RCC 7860 (cell line): Measurements from ENCODE around the gene RABGAP1.

Experiments
- DNase-seq: peaks from one replicate; pipeline ENCODE4 v3.0.0-alpha.2; 2015; ENCODE audit warnings: low spot score
- FAIRE-seq: peaks from 2 replicates; lab custom pipeline; 2012; peaks lifted over from hg19 to GRCh38; lab: Jason Lieb, UNC

The RABGAP1 gene

GRCh38 chr9:123007269-123007668 is 66.4 kb downstream of the RABGAP1 start:
- FAIRE-seq (no peak), DNase-seq (no peak)

- DNase-seq, result no peak
- no peak for FAIRE-seq
Measured at GRCh38 chr9:123008909-123009308, 68.1 kb downstream of the RABGAP1 start.

GRCh38 chr9:123011380-123011779 is 70.6 kb downstream of the RABGAP1 start:
- no peak for FAIRE-seq
- no peak for DNase-seq

- DNase-seq, result no peak
- no peak for FAIRE-seq
Measured at GRCh38 chr9:123011878-123012528, 71.2 kb downstream of the RABGAP1 start.

- no peak for FAIRE-seq
Measured at GRCh38 chr9:123016631-123017030, 75.8 kb downstream of the RABGAP1 start.

GRCh38 chr9:123020796-123021195 is 80.0 kb downstream of the RABGAP1 start:
- no peak for FAIRE-seq
- no peak for DNase-seq

More at GRCh38 chr9:123016631-123017030, 75.8 kb downstream of the RABGAP1 start:
- DNase-seq, result no peak

GRCh38 chr9:123026425-123026824 is 85.6 kb downstream of the RABGAP1 start:
- FAIRE-seq (no peak), DNase-seq (no peak)

- FAIRE-seq, result no peak
Measured at GRCh38 chr9:123027517-123027916, 86.7 kb downstream of the RABGAP1 start.

GRCh38 chr9:123028136-123028535 is 87.3 kb downstream of the RABGAP1 start:
- DNase-seq (no peak), FAIRE-seq (no peak)

More at GRCh38 chr9:123027517-123027916, 86.7 kb downstream of the RABGAP1 start:
- DNase-seq, result no peak

GRCh38 chr9:123028973-123029372 is 88.2 kb downstream of the RABGAP1 start:
- DNase-seq (no peak), FAIRE-seq (no peak)

GRCh38 chr9:123031963-123032362 is 91.1 kb downstream of the RABGAP1 start:
- FAIRE-seq (no peak), DNase-seq (no peak)

GRCh38 chr9:123033352-123033751 is 92.5 kb downstream of the RABGAP1 start, which contains the start of gene GPR21:
Gene GPR21, plus strand, starts transcription at chr9:123033667. Its CDS starts 900 bp downstream, at chr9:123034567.
- DNase-seq, result no peak
- FAIRE-seq, result no peak

- FAIRE-seq, result no peak
- no peak for DNase-seq
Measured at GRCh38 chr9:123033864-123034601, 93.2 kb downstream of the RABGAP1 start.

- no peak for FAIRE-seq
- DNase-seq, result no peak
Measured at GRCh38 chr9:123034881-123035510, 94.2 kb downstream of the RABGAP1 start.

GRCh38 chr9:123035791-123036190 is 95.0 kb downstream of the RABGAP1 start:
- FAIRE-seq (no peak), DNase-seq (no peak)

- FAIRE-seq (no peak), DNase-seq (no peak)
Measured at GRCh38 chr9:123036893-123037545, 96.2 kb downstream of the RABGAP1 start.

- DNase-seq (no peak), FAIRE-seq (no peak)
Measured at GRCh38 chr9:123039617-123040219, 98.9 kb downstream of the RABGAP1 start.

- DNase-seq (no peak), FAIRE-seq (no peak)
Measured at GRCh38 chr9:123040801-123041200, 100.0 kb downstream of the RABGAP1 start.

- DNase-seq, result no peak
- no peak for FAIRE-seq
Measured at GRCh38 chr9:123041489-123041888, 100.7 kb downstream of the RABGAP1 start.

GRCh38 chr9:123043081-123043939 is 102.5 kb downstream of the RABGAP1 start:
- DNase-seq (no peak), FAIRE-seq (no peak)
